D721Med (cell line): ENCODE data around the gene NUCKS1.

Experiments used
- DNase-seq: peaks from one replicate; pipeline ENCODE4 v3.0.0; 2011; ENCODE audit warnings: low spot score; ENCODE audit not compliant: insufficient read length
- FAIRE-seq: peaks from 2 replicates; lab custom pipeline; 2011; peaks lifted over from hg19 to GRCh38; lab: Jason Lieb, UNC
- CTCF ChIP-seq: IDR thresholded peaks from 2 replicates; pipeline ENCODE4 v1.5.1; 2012; ENCODE audit warnings: mild to moderate bottlenecking, control low read depth; ENCODE audit not compliant: insufficient read depth; ENCODE audit errors: missing control alignments

Gene NUCKS1

GRCh38 chr1:205763980-205764379, 14.0 kb upstream of the NUCKS1 start:
- FAIRE-seq = no peak
- TF ChIP-seq CTCF = no peak
- no peak for DNase-seq

GRCh38 chr1:205760606-205761005, 10.6 kb upstream of the NUCKS1 start:
- no peak for FAIRE-seq
- DNase-seq = no peak
- TF ChIP-seq CTCF = no peak

- DNase-seq = no peak
- FAIRE-seq = no peak
- no peak for TF ChIP-seq CTCF
These were observed 6.6 kb upstream of the NUCKS1 start for GRCh38 chr1:205756552-205756951.

GRCh38 chr1:205754857-205755256, 4.9 kb upstream of the NUCKS1 start:
- TF ChIP-seq CTCF = no peak
- FAIRE-seq (no peak), DNase-seq (no peak)

GRCh38 chr1:205751036-205751651, 1.2 kb upstream of the NUCKS1 start:
- DNase-seq = no peak
- peak; percentile 84 for FAIRE-seq
- no peak for TF ChIP-seq CTCF

GRCh38 chr1:205749234-205750137, 496 bp downstream of the NUCKS1 start:
- no peak for FAIRE-seq
- TF ChIP-seq CTCF = no peak
- peak; percentile 80 for DNase-seq
